Esophagus muscularis mucosa (tissue), 4 donors: ENCODE measurements around the gene CNNM2. TPM values are rescaled to one million over a fixed set of nuclear protein-coding genes. Genes with fewer than 3 reads are reported as not detected.

Source experiments
- DNase-seq: peaks from one replicate; pipeline ENCODE4 v3.0.0-alpha.2; 2017; ENCODE audit errors: extremely low spot score
- H3K27ac ChIP-seq, 4 donors: fragments of 200-600 bp; sonication (generic); replicated peaks in 1 of 4; 1 replicate in 3 of 4; 2 replicates in 1 of 4; pipeline ENCODE4 v1.5.1; 2016 to 2019; ENCODE audit warnings: mild to moderate bottlenecking in 1 of 4
- H3K27me3 ChIP-seq, 4 donors: fragments of 200-600 bp; sonication (generic); one replicate each; pipeline versions ENCODE4 v1.5.1 to v1.6.0; 2016 to 2019
- H3K36me3 ChIP-seq, 4 donors: fragments of 200-600 bp; sonication (generic); one replicate each; pipeline ENCODE4 v1.5.1; 2016 to 2019
- H3K4me1 ChIP-seq, 4 donors: fragments of 200-600 bp; sonication (generic); one replicate each; pipeline ENCODE4 v1.5.1; 2016 to 2019
- H3K4me3 ChIP-seq, 4 donors: fragments of 200-600 bp; sonication (generic); 1 replicate in 2 of 4; 2 replicates in 2 of 4; pipeline ENCODE4 v1.5.1; 2016 to 2019; ENCODE audit warnings: mild to moderate bottlenecking in 4 of 4, moderate library complexity in 1 of 4
- H3K9me3 ChIP-seq, 4 donors: fragments of 200-600 bp; sonication (generic); 1 replicate in 3 of 4; 2 replicates in 1 of 4; pipeline ENCODE4 v1.5.1; 2016 to 2019
- CTCF ChIP-seq, 3 experiments: fragments of 200-600 bp in 2 of 3; fragments of 450-650 bp in 1 of 3; sonication (generic) in 2 of 3; IDR thresholded peaks; one replicate each; pipeline ENCODE4 v1.5.1; 2017 to 2019; ENCODE audit warnings: antibody characterized with exemption in 3 of 3, mild to moderate bottlenecking in 2 of 3, moderate library complexity in 1 of 3
- EP300 ChIP-seq: sonication (generic); formaldehyde crosslinking; IDR thresholded peaks from one replicate; pipeline ENCODE4 v1.6.1; 2017; ENCODE audit warnings: antibody characterized with exemption
- POLR2A ChIP-seq: fragments of 450-650 bp; IDR thresholded peaks from one replicate; pipeline ENCODE4 v1.6.1; 2017; ENCODE audit warnings: antibody characterized with exemption, moderate library complexity, mild to moderate bottlenecking, low read depth
- POLR2AphosphoS5 ChIP-seq, 2 donors: sonication (generic); formaldehyde crosslinking; IDR thresholded peaks; one replicate each; pipeline ENCODE4 v1.6.1; 2017; ENCODE audit warnings: antibody characterized with exemption in 2 of 2
- WGBS: methylation state at CpG from one replicate; pipeline ENCODE4 v1.1.5; 2018; 5-methylcytosine and 5-hydroxymethylcytosine counted together
- intact Hi-C: fragments of 100-400 bp; cut with DNase I; formaldehyde crosslinking; loops from one replicate; pipeline ENCODE4 v1.15.1; 2023
- total RNA-seq, 4 donors: library from RNA; depleted of rRNA; stranded (reverse); fragments of >200 nt; gene quantifications; one replicate each; pipeline versions ENCODE4 v1.1.0 to v1.2.1, GENCODE V29; 2016

CNNM2 gene
- total RNA-seq, 4 donors from 2014 or later: 4.0 to 9.3 (median 5.4) TPM

GRCh38 chr10:102949916-102950315, 31.8 kb downstream of the CNNM2 start:
- Histone ChIP-seq H3K36me3 (no peaks in the 10 kb centered on the region), H3K4me1 (peaks cover 0 to 8% (median 4%) of the 10 kb centered on the region in 4 donors), H3K4me3 (no peak overlapping the region), H3K27me3 (no peaks in the 10 kb centered on the region), H3K9me3 (no peaks in the 10 kb centered on the region), H3K27ac (no peak overlapping the region)
- intact Hi-C loops: no loop called here
- no peak for DNase-seq
- 85% methylated on average over 4 of the region's 4 CpGs for whole genome bisulfite sequencing
- TF ChIP-seq CTCF (IDR thresholded peaks at IDR 0.05) (no peak), POLR2AphosphoS5 (IDR thresholded peaks at IDR 0.05) (no peak), EP300 (no peak), POLR2A (no peak)

- TF ChIP-seq CTCF (IDR thresholded peaks at IDR 0.05) (no peak), EP300 (no peak), POLR2AphosphoS5 (IDR thresholded peaks at IDR 0.05) (no peak), POLR2A (no peak)
- no peak overlapping the region for H3K27ac ChIP-seq
- no peaks in the 10 kb centered on the region for H3K4me1 ChIP-seq
- H3K27me3 ChIP-seq: no peaks in the 10 kb centered on the region
- 96% methylated on average over 3 of the region's 3 CpGs for WGBS
- intact Hi-C loops: no loop called here
- no peak overlapping the region for H3K4me3 ChIP-seq
- H3K36me3 ChIP-seq: no peaks in the 10 kb centered on the region
- no peak for DNase-seq
- no peaks in the 10 kb centered on the region for H3K9me3 ChIP-seq
Observed at GRCh38 chr10:102951316-102951715, 33.2 kb downstream of the CNNM2 start.

- Histone ChIP-seq H3K9me3 (no peaks in the 10 kb centered on the region), H3K4me3 (no peak overlapping the region), H3K4me1 (no peaks in the 10 kb centered on the region), H3K36me3 (no peaks in the 10 kb centered on the region), H3K27me3 (no peaks in the 10 kb centered on the region), H3K27ac (no peak overlapping the region)
- 100% methylated on average over 1 of the region's 1 CpG for WGBS
- DNase-seq: no peak
- intact Hi-C loops: no loop called here
- TF ChIP-seq EP300: no peak
- TF ChIP-seq POLR2AphosphoS5 (IDR thresholded peaks at IDR 0.05): no peak
- TF ChIP-seq POLR2A: no peak
- TF ChIP-seq CTCF (IDR thresholded peaks at IDR 0.05): no peak
Observed at GRCh38 chr10:102959360-102959759, 41.3 kb downstream of the CNNM2 start.

GRCh38 chr10:102960157-102960556, 42.1 kb downstream of the CNNM2 start:
- DNase-seq: no peak
- H3K4me1 ChIP-seq: no peaks in the 10 kb centered on the region
- no peak overlapping the region for H3K4me3 ChIP-seq
- H3K9me3 ChIP-seq: no peaks in the 10 kb centered on the region
- TF ChIP-seq EP300 (no peak), POLR2AphosphoS5 (IDR thresholded peaks at IDR 0.05) (no peak), POLR2A (no peak), CTCF (IDR thresholded peaks at IDR 0.05) (no peak)
- H3K27me3 ChIP-seq: no peaks in the 10 kb centered on the region
- H3K36me3 ChIP-seq: no peaks in the 10 kb centered on the region
- WGBS: 94% methylated on average over 5 of the region's 5 CpGs
- intact Hi-C loops: no loop called here
- no peak overlapping the region for H3K27ac ChIP-seq

- TF ChIP-seq CTCF (IDR thresholded peaks at IDR 0.05) (no peak), EP300 (no peak), POLR2A (no peak), POLR2AphosphoS5 (IDR thresholded peaks at IDR 0.05) (no peak)
- intact Hi-C loops: no loop called here
- 81% methylated on average over 1 of the region's 1 CpG for WGBS
Observed at GRCh38 chr10:102962267-102962666, 44.2 kb downstream of the CNNM2 start.

More at GRCh38 chr10:102962267-102962666, 44.2 kb downstream of the CNNM2 start:
- Histone ChIP-seq H3K27me3 (no peaks in the 10 kb centered on the region), H3K4me3 (no peak overlapping the region), H3K9me3 (no peaks in the 10 kb centered on the region), H3K27ac (no peak overlapping the region), H3K4me1 (no peaks in the 10 kb centered on the region), H3K36me3 (no peaks in the 10 kb centered on the region)
- no peak for DNase-seq
